SK-N-SH (cell line): ENCODE results near the gene RFX1. TPM values are rescaled to one million over a fixed set of nuclear protein-coding genes. Genes with fewer than 3 reads are reported as not detected.

Source experiments
- CTCF ChIA-PET: fragments of 300-600, 350-600 bp; formaldehyde crosslinking; extraction: SDS; loops from one replicate; lab custom pipeline; 2021; lab: Yijun Ruan, JAX
- POLR2A ChIA-PET: fragments of 350-600 bp; sonication (Branson Sonifier 250); formaldehyde crosslinking; extraction: SDS; loops from one replicate; lab custom pipeline; 2020; ENCODE audit warnings: antibody characterized with exemption, inconsistent platforms; lab: Yijun Ruan, JAX
- DNase-seq: peaks from one replicate; pipeline ENCODE4 v3.0.0; 2012
- H2AFZ ChIP-seq: fragments of 200-600 bp; sonication (generic); 2 replicates; pipeline ENCODE4 v1.8.1; 2016; ENCODE audit warnings: antibody characterized with exemption, mild to moderate bottlenecking, low read depth
- H3F3A ChIP-seq: fragments of 200-600 bp; sonication (generic); replicated peaks from 2 replicates; pipeline ENCODE3; 2016; ENCODE audit warnings: antibody characterized with exemption, mild to moderate bottlenecking; ENCODE audit not compliant: insufficient read depth
- H3K27ac ChIP-seq, 2 experiments: fragments of 200-500 bp in 1 of 2; fragments of 200-600 bp in 1 of 2; sonication (Bioruptor generic) in 1 of 2; sonication (generic), shearing (Covaris generic) in 1 of 2; 2 replicates each; pipeline versions ENCODE4 v1.5.1 to v1.6.1; 2014 to 2016; ENCODE audit warnings: low read depth in 2 of 2, inconsistent platforms in 1 of 2, low read length in 1 of 2, mild to moderate bottlenecking in 1 of 2, mixed read lengths in 1 of 2
- H3K27me3 ChIP-seq: fragments of 200-600 bp; sonication (generic), shearing (Covaris generic); 2 replicates; pipeline ENCODE4 v1.6.1; 2016; ENCODE audit warnings: mixed run types; ENCODE audit not compliant: insufficient read depth
- H3K36me3 ChIP-seq, 2 experiments: fragments of 200-500 bp in 1 of 2; fragments of 200-600 bp in 1 of 2; sonication (Bioruptor generic) in 1 of 2; sonication (generic) in 1 of 2; replicated peaks in 1 of 2; 2 replicates each; pipeline versions ENCODE3 to v1.5.1; 2014 to 2016; ENCODE audit warnings: low read length in 1 of 2, mild to moderate bottlenecking in 1 of 2; ENCODE audit not compliant: insufficient read depth in 2 of 2, control insufficient read depth in 1 of 2
- H3K4me1 ChIP-seq, 2 experiments: fragments of 200-500 bp in 1 of 2; fragments of 200-600 bp in 1 of 2; sonication (Bioruptor generic) in 1 of 2; sonication (generic), shearing (Covaris generic) in 1 of 2; 2 replicates each; pipeline versions ENCODE4 v1.5.1 to v1.6.1; 2014 to 2016; ENCODE audit warnings: low read depth in 1 of 2, low read length in 1 of 2, mixed run types in 1 of 2; ENCODE audit not compliant: insufficient read depth in 2 of 2, control insufficient read depth in 1 of 2
- H3K4me2 ChIP-seq: fragments of 200-600 bp; sonication (generic), shearing (Covaris generic); 2 replicates; pipeline ENCODE4 v1.6.1; 2017; ENCODE audit warnings: mixed run types
- H3K4me3 ChIP-seq, 2 experiments: fragments of 200-500 bp in 1 of 2; fragments of 200-600 bp in 1 of 2; sonication (Bioruptor generic) in 1 of 2; sonication (generic), shearing (Covaris generic) in 1 of 2; 2 replicates each; pipeline versions ENCODE4 v1.5.1 to v1.8.1; 2014 to 2016; ENCODE audit warnings: low read depth in 2 of 2, inconsistent platforms in 1 of 2, low read length in 1 of 2, mild to moderate bottlenecking in 1 of 2, mixed read lengths in 1 of 2, moderate library complexity in 1 of 2
- H3K79me2 ChIP-seq: fragments of 200-600 bp; sonication (generic); 2 replicates; pipeline ENCODE4 v1.8.1; 2017; ENCODE audit warnings: mild to moderate bottlenecking; ENCODE audit not compliant: insufficient read depth
- H3K9ac ChIP-seq: fragments of 200-600 bp; sonication (generic); 2 replicates; pipeline ENCODE4 v1.6.1; 2017; ENCODE audit warnings: mixed run types
- H3K9me2 ChIP-seq: fragments of 200-600 bp; sonication (generic); 2 replicates; pipeline ENCODE4 v1.6.1; 2017; ENCODE audit warnings: mixed run types
- H3K9me3 ChIP-seq: fragments of 200-600 bp; sonication (generic); 2 replicates; pipeline ENCODE4 v1.6.1; 2017; ENCODE audit warnings: mixed run types, mild to moderate bottlenecking, moderate library complexity
- H4K20me1 ChIP-seq: fragments of 200-600 bp; sonication (generic); 2 replicates; pipeline ENCODE4 v1.6.1; 2017; ENCODE audit warnings: mild to moderate bottlenecking, mixed run types; ENCODE audit not compliant: insufficient read depth
- EP300 ChIP-seq, 2 experiments: IDR thresholded peaks; 2 replicates each; pipeline versions ENCODE4 v1.4.0 to v1.6.1; 2012; ENCODE audit warnings: borderline replicate concordance in 1 of 2, low read depth in 1 of 2, low read length in 1 of 2
- EZH2phosphoT487 ChIP-seq: fragments of 200-600 bp; sonication (generic); IDR thresholded peaks from 2 replicates; pipeline ENCODE4 v1.6.1; 2017; ENCODE audit warnings: low read depth, mixed run types, mild to moderate bottlenecking, antibody characterized with exemption, moderate library complexity, borderline replicate concordance
- FOSL2 ChIP-seq: IDR thresholded peaks from 2 replicates; pipeline ENCODE4 v1.4.0; 2012; ENCODE audit warnings: low read depth, mild to moderate bottlenecking, moderate library complexity, borderline replicate concordance
- FOXJ3 ChIP-seq: sonication (generic); formaldehyde crosslinking; IDR thresholded peaks from 2 replicates; pipeline ENCODE4 v1.5.1; 2020; ENCODE audit warnings: mild to moderate bottlenecking, missing genetic modification reagents
- FOXM1 ChIP-seq: IDR thresholded peaks from 2 replicates; pipeline ENCODE4 v1.4.0; 2012; ENCODE audit warnings: low read depth, mild to moderate bottlenecking
- GABPA ChIP-seq: IDR thresholded peaks from 2 replicates; pipeline ENCODE4 v1.4.0; 2012; ENCODE audit warnings: low read depth, mild to moderate bottlenecking
- GATA2 ChIP-seq: sonication (generic); formaldehyde crosslinking; IDR thresholded peaks from 2 replicates; pipeline ENCODE4 v1.5.0; 2020; ENCODE audit warnings: mild to moderate bottlenecking, missing genetic modification reagents
- MXI1 ChIP-seq: IDR thresholded peaks from 2 replicates; pipeline ENCODE4 v1.6.1; 2012; ENCODE audit warnings: mild to moderate bottlenecking, low read depth, low read length, improper control_type of control experiment
- RCOR1 ChIP-seq: fragments of 150-350 bp; IDR thresholded peaks from 2 replicates; pipeline ENCODE4 v1.6.1; 2017; ENCODE audit warnings: antibody characterized with exemption, low read length
- REST ChIP-seq: IDR thresholded peaks from 2 replicates; pipeline ENCODE4 v1.6.1; 2012; ENCODE audit warnings: mild to moderate bottlenecking, low read depth, low read length, moderate library complexity
- RFX5 ChIP-seq: IDR thresholded peaks from 2 replicates; pipeline ENCODE4 v1.6.1; 2012; ENCODE audit warnings: mild to moderate bottlenecking, improper control_type of control experiment, low read length
- RXRA ChIP-seq: IDR thresholded peaks from 2 replicates; pipeline ENCODE4 v1.4.0; 2012; ENCODE audit warnings: low read depth, mild to moderate bottlenecking, borderline replicate concordance
- SIN3A ChIP-seq: IDR thresholded peaks from 2 replicates; pipeline ENCODE4 v1.6.1; 2012; ENCODE audit warnings: low read depth, mild to moderate bottlenecking, low read length, moderate library complexity, borderline replicate concordance
- SMC3 ChIP-seq: IDR thresholded peaks from 2 replicates; pipeline ENCODE4 v1.6.1; 2012; ENCODE audit warnings: low read depth, low read length, improper control_type of control experiment
- TAF1 ChIP-seq: IDR thresholded peaks from 2 replicates; pipeline ENCODE4 v1.6.1; 2012; ENCODE audit warnings: low read depth, mild to moderate bottlenecking, low read length, moderate library complexity, borderline replicate concordance
- WGBS: methylation state at CpG from one replicate; pipeline ENCODE4 v1.1.6; 2017; ENCODE audit warnings: low lambda C conversion rate; 5-methylcytosine and 5-hydroxymethylcytosine counted together
- polyA plus RNA-seq, 3 experiments: library from polyadenylated mRNA; depleted of rRNA; stranded (reverse); fragments of >200 nt; gene quantifications; 2 replicates each; pipeline ENCODE4 v1.2.3, GENCODE V29; 2012

RFX1 gene
- polyA plus RNA-seq, 1 of the 3 experiments (the other 2 are of a cell fraction) = 1.5 TPM

- Histone ChIP-seq H3K27me3 (no peaks in the 10 kb centered on the region), H3K9me2 (no peaks in the 10 kb centered on the region), H4K20me1 (no peaks in the 10 kb centered on the region), H3K4me2 (no peak overlapping the region), H3K4me1 (peaks cover 0 to 3% of the 10 kb centered on the region in 2 experiments; a peak in 1 of 4 replicates), H3K9me3 (no peaks in the 10 kb centered on the region), H3K4me3 (no peak overlapping the region), H3K79me2 (no peaks in the 10 kb centered on the region), H3K36me3 (no peaks in the 10 kb centered on the region), H3K27ac (no peak overlapping the region), H2AFZ (no peak overlapping the region), H3K9ac (no peak overlapping the region), H3F3A (peaks cover 8% of the 10 kb centered on the region)
- CTCF ChIA-PET = interaction anchor here (0.6 to 4.0 kb wide), 8 partner anchors 13 to 148 kb away, joined by 3 to 31 read pairs (median 3); no protein-coding TSS in a partner anchor
- DNase-seq = peak; percentile 45
- TF ChIP-seq EP300 (IDR thresholded peaks at IDR 0.05; ENCODE audit: borderline replicate concordance in 1 of 2, low read depth in 1 of 2, low read length in 1 of 2) (no peak), REST (no peak), EZH2phosphoT487 (no peak), FOXJ3 (no peak), RCOR1 (no peak), FOSL2 (no peak), MXI1 (no peak), SIN3A (no peak), FOXM1 (no peak), RXRA (no peak), GATA2 (CRISPR knock-in tag) (no peak), RFX5 (no peak), TAF1 (no peak), SMC3 (no peak), GABPA (no peak)
- 36% methylated on average over 4 of the region's 4 CpGs for WGBS
- POLR2A ChIA-PET = interaction anchor here (0.7 kb wide), 1 partner anchor 114 kb away, joined by 4 read pairs; no protein-coding TSS in a partner anchor
These were observed 22.8 kb upstream of the RFX1 start for GRCh38 chr19:14028901-14029300.
